Measurements from ENCODE around the gene RLN3.

RLN3 gene

DNA sequence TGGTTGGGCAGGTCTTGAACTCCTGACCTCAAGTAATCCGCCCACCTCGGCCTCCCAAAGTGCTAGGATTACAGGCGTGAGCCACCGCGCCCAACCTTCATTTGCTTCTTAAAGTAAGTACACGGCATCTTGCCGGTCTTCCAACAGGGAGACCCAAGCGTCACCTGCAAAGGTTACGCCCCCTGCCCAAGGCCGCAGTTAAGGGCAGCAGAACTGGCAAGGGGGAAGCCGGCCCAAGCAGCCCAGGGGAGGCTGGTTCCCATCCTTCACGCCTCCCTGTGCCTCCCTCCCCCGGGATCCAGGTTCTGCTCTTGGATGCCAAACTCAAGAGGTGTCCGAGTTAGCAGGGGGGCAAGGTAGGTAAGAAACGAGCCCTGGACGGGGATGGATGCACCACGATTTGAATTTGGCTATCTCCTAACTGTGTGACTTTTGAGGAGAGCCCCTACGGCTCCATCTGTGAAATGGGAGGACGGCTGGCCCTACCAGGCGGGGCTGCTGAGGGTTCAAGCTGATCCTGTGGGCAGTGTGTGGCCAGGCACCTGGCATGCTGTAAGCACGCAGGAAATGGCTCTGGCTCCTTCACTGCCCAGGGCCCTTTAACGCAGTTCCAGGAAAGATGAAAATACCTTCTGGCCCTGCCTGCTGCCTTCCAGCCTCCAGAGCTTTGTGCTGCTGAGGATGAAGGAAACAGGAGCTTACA, 30.9 kb upstream of the RLN3 start:
- Histone ChIP-seq H3K79me2 (ENCODE audit: insufficient read depth, low read length) (peaks cover 48% of the 10 kb centered on the region), H3K9me3 (ENCODE audit: insufficient read depth, low read depth, low read length) (peaks cover 13% of the 10 kb centered on the region; the same call in 1 of the 2 replicates), H3K36me3 (ENCODE audit: insufficient read depth, low read length) (peaks cover 15% of the 10 kb centered on the region), H2AFZ (ENCODE audit: low read length) (no peak overlapping the region), H3K27me3 (ENCODE audit: insufficient read depth, low read length, poor library complexity, severe bottlenecking) (no peaks in the 10 kb centered on the region), H4K20me1 (ENCODE audit: insufficient read depth, low read length, poor library complexity, severe bottlenecking) (no peaks in the 10 kb centered on the region), H3K9me2 (replicated peaks; ENCODE audit: low read depth, low read length) (no peaks in the 10 kb centered on the region), H3K4me1 (ENCODE audit: insufficient read depth, low read length, poor library complexity, severe bottlenecking) (peaks cover 15% of the 10 kb centered on the region), H3K9ac (ENCODE audit: low read depth, low read length, poor library complexity, severe bottlenecking) (no peak overlapping the region), H3K4me2 (ENCODE audit: low read depth, low read length, poor library complexity, severe bottlenecking) (no peak overlapping the region), H3F3A (ENCODE audit: low read depth) (no peaks in the 10 kb centered on the region; the same call in 1 of the 2 replicates), H3K4me3 (ENCODE audit: low read length, poor library complexity, severe bottlenecking) (no peak overlapping the region)
- TF ChIP-seq EZH2phosphoT487 (IDR thresholded peaks at IDR 0.05; ENCODE audit: borderline replicate concordance) = no peak
- TF ChIP-seq, protein P1, sequence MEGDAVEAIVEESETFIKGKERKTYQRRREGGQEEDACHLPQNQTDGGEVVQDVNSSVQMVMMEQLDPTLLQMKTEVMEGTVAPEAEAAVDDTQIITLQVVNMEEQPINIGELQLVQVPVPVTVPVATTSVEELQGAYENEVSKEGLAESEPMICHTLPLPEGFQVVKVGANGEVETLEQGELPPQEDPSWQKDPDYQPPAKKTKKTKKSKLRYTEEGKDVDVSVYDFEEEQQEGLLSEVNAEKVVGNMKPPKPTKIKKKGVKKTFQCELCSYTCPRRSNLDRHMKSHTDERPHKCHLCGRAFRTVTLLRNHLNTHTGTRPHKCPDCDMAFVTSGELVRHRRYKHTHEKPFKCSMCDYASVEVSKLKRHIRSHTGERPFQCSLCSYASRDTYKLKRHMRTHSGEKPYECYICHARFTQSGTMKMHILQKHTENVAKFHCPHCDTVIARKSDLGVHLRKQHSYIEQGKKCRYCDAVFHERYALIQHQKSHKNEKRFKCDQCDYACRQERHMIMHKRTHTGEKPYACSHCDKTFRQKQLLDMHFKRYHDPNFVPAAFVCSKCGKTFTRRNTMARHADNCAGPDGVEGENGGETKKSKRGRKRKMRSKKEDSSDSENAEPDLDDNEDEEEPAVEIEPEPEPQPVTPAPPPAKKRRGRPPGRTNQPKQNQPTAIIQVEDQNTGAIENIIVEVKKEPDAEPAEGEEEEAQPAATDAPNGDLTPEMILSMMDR (conservative IDR thresholded peaks at IDR 0.05; ENCODE audit: low read length) = no peak

DNA sequence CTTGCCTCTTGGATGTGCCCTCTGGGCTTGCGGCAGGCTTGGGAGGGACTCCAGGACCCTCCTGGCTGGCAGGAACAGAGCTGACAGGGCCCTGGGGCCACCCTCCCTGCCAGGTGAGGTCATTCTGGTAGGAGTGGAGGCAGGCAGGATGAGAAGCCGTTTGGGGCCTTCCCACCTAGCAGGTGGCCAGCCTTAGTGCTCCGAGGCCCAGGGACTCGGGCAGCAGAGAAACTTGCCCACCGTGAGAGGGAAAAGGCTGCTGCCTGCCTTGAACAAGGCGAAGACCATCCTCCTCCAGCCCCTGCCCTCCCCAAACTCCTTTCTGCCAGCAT, 30.4 kb upstream of the RLN3 start:
- peaks cover 21% of the 10 kb centered on the region for H3K4me1 ChIP-seq (ENCODE audit: insufficient read depth, low read length, poor library complexity, severe bottlenecking)
- H3K27me3 ChIP-seq (ENCODE audit: insufficient read depth, low read length, poor library complexity, severe bottlenecking) = no peaks in the 10 kb centered on the region
- no peak overlapping the region for H3K4me2 ChIP-seq (ENCODE audit: low read depth, low read length, poor library complexity, severe bottlenecking)
- no peak overlapping the region for H3K9ac ChIP-seq (ENCODE audit: low read depth, low read length, poor library complexity, severe bottlenecking)
- TF ChIP-seq, protein P1 (conservative IDR thresholded peaks at IDR 0.05; ENCODE audit: low read length) = no peak
- no peak for TF ChIP-seq EZH2phosphoT487 (IDR thresholded peaks at IDR 0.05; ENCODE audit: borderline replicate concordance)
- H3K36me3 ChIP-seq (ENCODE audit: insufficient read depth, low read length) = peaks cover 11% of the 10 kb centered on the region
- no peak overlapping the region for H2AFZ ChIP-seq (ENCODE audit: low read length)
- H3K9me2 ChIP-seq (replicated peaks; ENCODE audit: low read depth, low read length) = no peaks in the 10 kb centered on the region
- H3K4me3 ChIP-seq (ENCODE audit: low read length, poor library complexity, severe bottlenecking) = no peak overlapping the region
- peaks cover 13% of the 10 kb centered on the region; the same call in 1 of the 2 replicates for H3K9me3 ChIP-seq (ENCODE audit: insufficient read depth, low read depth, low read length)
- no peaks in the 10 kb centered on the region; the same call in 1 of the 2 replicates for H3F3A ChIP-seq (ENCODE audit: low read depth)
- no peaks in the 10 kb centered on the region for H4K20me1 ChIP-seq (ENCODE audit: insufficient read depth, low read length, poor library complexity, severe bottlenecking)
- H3K79me2 ChIP-seq (ENCODE audit: insufficient read depth, low read length) = peaks cover 50% of the 10 kb centered on the region

DNA sequence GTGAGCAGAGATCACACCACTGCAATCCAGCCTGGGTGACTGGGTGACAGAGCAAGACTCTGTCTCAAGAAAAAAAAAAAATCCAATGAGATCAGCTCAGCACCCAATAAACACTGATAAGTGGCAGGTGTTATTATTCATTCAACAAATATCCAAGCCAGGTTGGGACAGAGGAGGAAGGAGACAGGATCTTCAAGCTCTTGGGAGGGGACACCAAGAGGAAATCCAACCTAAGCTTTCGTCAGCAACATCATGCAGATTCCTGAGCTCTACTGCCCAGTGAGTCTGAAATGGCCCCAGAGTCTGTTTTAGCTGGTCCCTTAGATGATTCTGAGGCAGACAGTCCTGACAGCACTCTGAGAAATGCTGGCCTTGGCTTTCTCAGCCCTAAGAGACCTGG, 29.5 kb upstream of the RLN3 start:
- no peak overlapping the region for H3K9ac ChIP-seq (ENCODE audit: low read depth, low read length, poor library complexity, severe bottlenecking)
- H3K4me3 ChIP-seq (ENCODE audit: low read length, poor library complexity, severe bottlenecking) = no peak overlapping the region
- H3K9me3 ChIP-seq (ENCODE audit: insufficient read depth, low read depth, low read length) = peaks cover 13% of the 10 kb centered on the region; the same call in 1 of the 2 replicates
- H3F3A ChIP-seq (ENCODE audit: low read depth) = peaks cover 6% of the 10 kb centered on the region; the same call in 1 of the 2 replicates
- peaks cover 8% of the 10 kb centered on the region for H3K36me3 ChIP-seq (ENCODE audit: insufficient read depth, low read length)
- H4K20me1 ChIP-seq (ENCODE audit: insufficient read depth, low read length, poor library complexity, severe bottlenecking) = no peaks in the 10 kb centered on the region
- no peaks in the 10 kb centered on the region for H3K27me3 ChIP-seq (ENCODE audit: insufficient read depth, low read length, poor library complexity, severe bottlenecking)
- no peak for TF ChIP-seq EZH2phosphoT487 (IDR thresholded peaks at IDR 0.05; ENCODE audit: borderline replicate concordance)
- TF ChIP-seq, protein P1 (conservative IDR thresholded peaks at IDR 0.05; ENCODE audit: low read length) = no peak
- no peak overlapping the region for H3K4me2 ChIP-seq (ENCODE audit: low read depth, low read length, poor library complexity, severe bottlenecking)
- H3K79me2 ChIP-seq (ENCODE audit: insufficient read depth, low read length) = peaks cover 52% of the 10 kb centered on the region
- H2AFZ ChIP-seq (ENCODE audit: low read length) = no peak overlapping the region
- peaks cover 29% of the 10 kb centered on the region for H3K4me1 ChIP-seq (ENCODE audit: insufficient read depth, low read length, poor library complexity, severe bottlenecking)
- H3K9me2 ChIP-seq (replicated peaks; ENCODE audit: low read depth, low read length) = no peaks in the 10 kb centered on the region

All from Loucy (cell line).